Fibroblast of lung (primary cell): ENCODE data around the gene SLIT3. TPM values are rescaled to one million over a fixed set of nuclear protein-coding genes. Genes with fewer than 3 reads are reported as not detected.

Source experiments
- DNase-seq, 2 donors: peaks; one replicate each; pipeline versions ENCODE4 v3.0.0 to v3.0.0-alpha.2; 2010; ENCODE audit warnings: low read depth in 2 of 2
- H2AFZ ChIP-seq: 2 replicates; pipeline ENCODE4 v1.5.1; 2012; ENCODE audit warnings: low read length, control low read depth, inconsistent platforms
- H3K27ac ChIP-seq: 2 replicates; pipeline ENCODE4 v1.5.1; 2011; ENCODE audit warnings: low read length, control low read depth; ENCODE audit not compliant: insufficient read depth
- H3K27me3 ChIP-seq: 2 replicates; pipeline ENCODE4 v1.5.1; 2011; ENCODE audit warnings: mild to moderate bottlenecking, low read length; ENCODE audit not compliant: control insufficient read depth, insufficient read depth
- H3K36me3 ChIP-seq: 2 replicates; pipeline ENCODE4 v1.5.1; 2011; ENCODE audit warnings: low read length; ENCODE audit not compliant: control insufficient read depth, insufficient read depth
- H3K4me1 ChIP-seq: 2 replicates; pipeline ENCODE4 v1.5.1; 2011; ENCODE audit warnings: low read length; ENCODE audit not compliant: control insufficient read depth, insufficient read depth; ENCODE audit errors: extremely low read depth
- H3K4me2 ChIP-seq: 2 replicates; pipeline ENCODE4 v1.5.1; 2011; ENCODE audit warnings: low read length, control low read depth; ENCODE audit not compliant: insufficient read depth; ENCODE audit errors: extremely low read depth
- H3K4me3 ChIP-seq, 4 experiments: fragments of 200-600 bp in 1 of 4; sonication (generic) in 1 of 4; replicated peaks in 1 of 4; 2 replicates each; pipeline ENCODE4 v1.5.1; 2011 to 2016; ENCODE audit warnings: low read length in 4 of 4, low read depth in 3 of 4, mild to moderate bottlenecking in 3 of 4, control low read depth in 2 of 4, inconsistent platforms in 1 of 4, mixed read lengths in 1 of 4; ENCODE audit not compliant: insufficient read depth in 1 of 4; ENCODE audit errors: control extremely low read depth in 1 of 4
- H3K79me2 ChIP-seq: 2 replicates; pipeline ENCODE4 v1.5.1; 2012; ENCODE audit warnings: mild to moderate bottlenecking, low read length, inconsistent platforms; ENCODE audit not compliant: control insufficient read depth, insufficient read depth
- H3K9ac ChIP-seq: 2 replicates; pipeline ENCODE4 v1.5.1; 2011; ENCODE audit warnings: mild to moderate bottlenecking, low read length, control low read depth; ENCODE audit not compliant: insufficient read depth
- H3K9me3 ChIP-seq: 2 replicates; pipeline ENCODE4 v1.5.1; 2012; ENCODE audit warnings: low read depth, low read length; ENCODE audit not compliant: control insufficient read depth, insufficient read depth
- H4K20me1 ChIP-seq: 2 replicates; pipeline ENCODE4 v1.5.1; 2011; ENCODE audit warnings: low read length; ENCODE audit not compliant: control insufficient read depth, insufficient read depth; ENCODE audit errors: extremely low read depth
- EZH2 ChIP-seq: IDR thresholded peaks from 2 replicates; pipeline ENCODE4 v1.5.1; 2012; ENCODE audit warnings: low read length, control low read depth, mild to moderate bottlenecking; ENCODE audit errors: missing control alignments
- polyA plus RNA-seq, 2 donors: library from polyadenylated mRNA; depleted of rRNA in 1 of 2; stranded (reverse) in 1 of 2; unstranded in 1 of 2; fragments of >200 nt; gene quantifications; 2 replicates each; pipeline ENCODE4 v1.2.1, GENCODE V29; 2011 to 2012; ENCODE audit warnings: missing spikeins in 1 of 2
- total RNA-seq: library from RNA; depleted of rRNA; stranded (reverse); fragments of >200 nt; gene quantifications from 2 replicates; pipeline ENCODE4 v1.2.1, GENCODE V29; 2014
- TF ChIP-seq, protein P1 (sequence below), 2 donors: IDR thresholded peaks in 1 of 2; conservative IDR thresholded peaks in 1 of 2; 1 replicate in 1 of 2; 2 replicates in 1 of 2; pipeline ENCODE4 v1.5.1; 2011 to 2012; ENCODE audit warnings: low read length in 2 of 2, control low read depth in 1 of 2, inconsistent platforms in 1 of 2, low read depth in 1 of 2, mild to moderate bottlenecking in 1 of 2

Gene SLIT3
- total and polyA plus RNA-seq, 2 donors (not counting 1 experiment from before 2014, with no cell fraction given): 1.6 to 4.6 TPM

DNA sequence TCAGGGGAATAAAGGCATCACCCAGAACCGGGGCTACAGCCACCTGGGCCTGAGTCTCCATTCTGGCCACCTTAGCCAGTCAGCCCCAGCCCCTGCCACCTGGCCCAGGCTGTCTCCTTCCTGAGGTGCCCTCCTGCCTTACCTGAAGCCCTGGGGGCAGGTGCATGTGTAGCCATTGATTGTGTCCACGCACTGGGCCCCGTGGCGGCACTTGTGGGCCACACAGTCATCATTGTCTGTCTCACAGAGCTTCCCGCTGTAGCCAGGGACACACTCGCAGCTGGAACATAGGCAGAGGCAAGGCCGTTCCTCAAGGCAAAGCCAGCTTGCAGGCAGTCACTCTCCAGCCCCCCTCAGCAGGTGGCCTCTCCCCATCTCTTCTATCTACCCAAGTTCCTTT, 614.1 kb downstream of the SLIT3 start:
- Histone ChIP-seq H3K27me3 (no peaks in the 10 kb centered on the region), H3K36me3 (no peaks in the 10 kb centered on the region), H3K27ac (no peak overlapping the region), H3K4me2 (no peak overlapping the region), H3K9me3 (no peaks in the 10 kb centered on the region), H4K20me1 (no peaks in the 10 kb centered on the region), H3K4me3 (no peak overlapping the region), H2AFZ (no peak overlapping the region), H3K9ac (no peak overlapping the region), H3K79me2 (no peaks in the 10 kb centered on the region), H3K4me1 (no peaks in the 10 kb centered on the region)
- DNase-seq: no peak
- TF ChIP-seq EZH2: no peak
- TF ChIP-seq, protein P1, sequence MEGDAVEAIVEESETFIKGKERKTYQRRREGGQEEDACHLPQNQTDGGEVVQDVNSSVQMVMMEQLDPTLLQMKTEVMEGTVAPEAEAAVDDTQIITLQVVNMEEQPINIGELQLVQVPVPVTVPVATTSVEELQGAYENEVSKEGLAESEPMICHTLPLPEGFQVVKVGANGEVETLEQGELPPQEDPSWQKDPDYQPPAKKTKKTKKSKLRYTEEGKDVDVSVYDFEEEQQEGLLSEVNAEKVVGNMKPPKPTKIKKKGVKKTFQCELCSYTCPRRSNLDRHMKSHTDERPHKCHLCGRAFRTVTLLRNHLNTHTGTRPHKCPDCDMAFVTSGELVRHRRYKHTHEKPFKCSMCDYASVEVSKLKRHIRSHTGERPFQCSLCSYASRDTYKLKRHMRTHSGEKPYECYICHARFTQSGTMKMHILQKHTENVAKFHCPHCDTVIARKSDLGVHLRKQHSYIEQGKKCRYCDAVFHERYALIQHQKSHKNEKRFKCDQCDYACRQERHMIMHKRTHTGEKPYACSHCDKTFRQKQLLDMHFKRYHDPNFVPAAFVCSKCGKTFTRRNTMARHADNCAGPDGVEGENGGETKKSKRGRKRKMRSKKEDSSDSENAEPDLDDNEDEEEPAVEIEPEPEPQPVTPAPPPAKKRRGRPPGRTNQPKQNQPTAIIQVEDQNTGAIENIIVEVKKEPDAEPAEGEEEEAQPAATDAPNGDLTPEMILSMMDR (conservative IDR thresholded peaks at IDR 0.05 in 1 of 2, IDR thresholded peaks at IDR 0.05 in 1 of 2; ENCODE audit: low read depth in 1 of 2, low read length in 2 of 2): no peak

DNA sequence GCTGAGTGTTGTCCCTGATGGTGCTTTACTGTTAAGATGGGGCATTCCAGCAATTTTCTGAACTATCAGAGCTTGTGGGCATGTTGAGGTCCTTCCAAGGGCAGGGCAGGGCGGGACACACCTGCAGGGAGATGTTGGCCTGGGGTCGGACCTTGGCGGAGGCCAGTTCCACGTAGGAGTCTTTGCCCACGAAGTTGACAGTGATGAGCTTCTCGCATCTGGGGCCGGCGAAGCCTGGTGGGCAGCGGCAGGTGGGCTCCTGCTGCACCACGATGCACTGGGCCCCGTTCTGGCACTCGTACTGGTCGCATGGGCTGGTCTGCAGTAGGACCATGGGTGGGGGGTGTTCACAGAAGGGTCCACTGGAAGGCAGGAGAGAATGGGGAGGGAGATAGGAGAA, 615.4 kb downstream of the SLIT3 start:
- TF ChIP-seq, protein P1 (conservative IDR thresholded peaks at IDR 0.05 in 1 of 2, IDR thresholded peaks at IDR 0.05 in 1 of 2; ENCODE audit: low read depth in 1 of 2, low read length in 2 of 2): no peak
- DNase-seq: no peak

DNA sequence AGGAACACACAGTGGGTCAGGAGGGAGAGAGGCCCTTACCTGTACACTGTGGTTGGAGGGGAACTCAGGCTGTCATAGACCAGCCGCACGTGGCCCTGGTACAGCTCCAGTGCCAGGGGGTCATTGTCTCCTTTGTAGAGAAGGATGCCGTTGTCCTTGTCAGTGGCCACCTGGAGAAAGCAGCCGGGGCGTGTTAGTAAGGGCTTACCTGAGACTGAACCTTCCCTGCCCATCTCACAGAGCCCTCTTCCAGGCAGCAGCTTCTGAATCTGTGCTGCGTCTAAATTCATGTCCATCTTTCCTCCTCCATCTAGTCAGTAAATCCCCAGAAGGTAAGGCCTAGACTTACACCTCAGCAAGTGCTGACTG, 617.0 kb downstream of the SLIT3 start:
- Histone ChIP-seq H3K27me3 (no peaks in the 10 kb centered on the region), H3K4me1 (no peaks in the 10 kb centered on the region), H3K9ac (no peak overlapping the region), H3K79me2 (no peaks in the 10 kb centered on the region), H4K20me1 (no peaks in the 10 kb centered on the region), H3K36me3 (no peaks in the 10 kb centered on the region), H3K4me3 (no peak overlapping the region), H3K9me3 (no peaks in the 10 kb centered on the region), H3K27ac (no peak overlapping the region), H2AFZ (no peak overlapping the region), H3K4me2 (no peak overlapping the region)
- DNase-seq: no peak
- TF ChIP-seq EZH2: no peak
- TF ChIP-seq, protein P1 (conservative IDR thresholded peaks at IDR 0.05 in 1 of 2, IDR thresholded peaks at IDR 0.05 in 1 of 2; ENCODE audit: low read depth in 1 of 2, low read length in 2 of 2): no peak

More for the DNA sequence above, 615.4 kb downstream of the SLIT3 start:
- Histone ChIP-seq H3K4me3 (no peak overlapping the region), H3K27me3 (no peaks in the 10 kb centered on the region), H2AFZ (no peak overlapping the region), H3K36me3 (no peaks in the 10 kb centered on the region), H3K9me3 (no peaks in the 10 kb centered on the region), H3K4me2 (no peak overlapping the region), H3K79me2 (no peaks in the 10 kb centered on the region), H4K20me1 (no peaks in the 10 kb centered on the region), H3K9ac (no peak overlapping the region), H3K27ac (no peak overlapping the region), H3K4me1 (no peaks in the 10 kb centered on the region)
